H9 (cell line): ENCODE measurements around the gene YAE1. TPM values are rescaled to one million over a fixed set of nuclear protein-coding genes. Genes with fewer than 3 reads are reported as not detected.

ENCODE experiments used
- DNase-seq: peaks from one replicate; pipeline ENCODE4 v3.0.0-alpha.2; 2017
- H2AFZ ChIP-seq: one replicate; pipeline ENCODE4 v1.6.1; 2013; ENCODE audit warnings: mild to moderate bottlenecking, low read length, control low read depth, moderate library complexity
- H2AK5ac ChIP-seq: 2 replicates; pipeline ENCODE4 v1.6.1; 2013; ENCODE audit warnings: low read length, control low read depth, mixed read lengths; ENCODE audit not compliant: insufficient read length
- H2BK120ac ChIP-seq: one replicate; pipeline ENCODE4 v1.6.1; 2013; ENCODE audit warnings: low read depth, mild to moderate bottlenecking, low read length, control low read depth, inconsistent platforms; ENCODE audit not compliant: poor library complexity, severe bottlenecking
- H2BK12ac ChIP-seq: 2 replicates; pipeline ENCODE4 v1.6.1; 2013; ENCODE audit warnings: low read length, control low read depth, mixed read lengths, low read depth; ENCODE audit not compliant: insufficient read length
- H2BK15ac ChIP-seq: 2 replicates; pipeline ENCODE4 v1.6.1; 2013; ENCODE audit warnings: low read depth, low read length, control low read depth
- H2BK20ac ChIP-seq: one replicate; pipeline ENCODE4 v1.6.1; 2013; ENCODE audit warnings: low read depth, mild to moderate bottlenecking, low read length, control low read depth, inconsistent platforms; ENCODE audit not compliant: poor library complexity, severe bottlenecking
- H2BK5ac ChIP-seq: 2 replicates; pipeline ENCODE4 v1.6.1; 2013; ENCODE audit warnings: low read length, control low read depth, mixed read lengths; ENCODE audit not compliant: insufficient read length
- H3K14ac ChIP-seq: 2 replicates; pipeline ENCODE4 v1.6.1; 2013; ENCODE audit warnings: low read length, control low read depth; ENCODE audit not compliant: insufficient read depth
- H3K18ac ChIP-seq: 2 replicates; pipeline ENCODE4 v1.6.1; 2013; ENCODE audit warnings: low read depth, mild to moderate bottlenecking, mixed read lengths, low read length, control low read depth; ENCODE audit not compliant: insufficient read length
- H3K23ac ChIP-seq: 2 replicates; pipeline ENCODE4 v1.6.1; 2013; ENCODE audit warnings: low read length, control low read depth, mixed read lengths, low read depth; ENCODE audit not compliant: insufficient read length
- H3K23me2 ChIP-seq: 2 replicates; pipeline ENCODE4 v1.6.1; 2013; ENCODE audit warnings: low read depth, mild to moderate bottlenecking, mixed read lengths, low read length, control low read depth; ENCODE audit not compliant: insufficient read length, poor library complexity, severe bottlenecking
- H3K27ac ChIP-seq: 2 replicates; pipeline ENCODE4 v1.5.1; 2013; ENCODE audit warnings: low read length, control low read depth, mixed read lengths, low read depth; ENCODE audit not compliant: insufficient read length
- H3K27me3 ChIP-seq: 2 replicates; pipeline ENCODE4 v1.6.1; 2013; ENCODE audit warnings: low read length, control low read depth, inconsistent platforms; ENCODE audit not compliant: insufficient read depth
- H3K4ac ChIP-seq: 2 replicates; pipeline ENCODE4 v1.6.1; 2013; ENCODE audit warnings: low read depth, mild to moderate bottlenecking, control low read depth, inconsistent platforms, low read length, moderate library complexity
- H3K4me1 ChIP-seq: 2 replicates; pipeline ENCODE4 v1.6.1; 2013; ENCODE audit warnings: low read length, control low read depth, inconsistent platforms; ENCODE audit not compliant: insufficient read depth
- H3K4me2 ChIP-seq: 2 replicates; pipeline ENCODE4 v1.6.1; 2013; ENCODE audit warnings: low read length, control low read depth, mixed read lengths; ENCODE audit not compliant: insufficient read length, insufficient read depth
- H3K56ac ChIP-seq: 2 replicates; pipeline ENCODE4 v1.6.1; 2013; ENCODE audit warnings: low read depth, mild to moderate bottlenecking, mixed read lengths, low read length, control low read depth; ENCODE audit not compliant: insufficient read length
- H3K79me1 ChIP-seq: 2 replicates; pipeline ENCODE4 v1.6.1; 2013; ENCODE audit warnings: low read depth, mild to moderate bottlenecking, moderate library complexity, low read length, control low read depth, inconsistent platforms; ENCODE audit not compliant: insufficient read depth, poor library complexity, severe bottlenecking
- H3K79me2 ChIP-seq: 2 replicates; pipeline ENCODE4 v1.6.1; 2013; ENCODE audit warnings: low read length, control low read depth, inconsistent platforms; ENCODE audit not compliant: insufficient read depth
- H3K9ac ChIP-seq: 2 replicates; pipeline ENCODE4 v1.6.1; 2013; ENCODE audit warnings: low read length, control low read depth, mixed read lengths; ENCODE audit not compliant: insufficient read length; ENCODE audit errors: extremely low read depth
- H3K9me3 ChIP-seq: one replicate; pipeline ENCODE4 v1.6.1; 2013; ENCODE audit warnings: low read depth, low read length, inconsistent platforms; ENCODE audit not compliant: control insufficient read depth
- H3T11ph ChIP-seq: one replicate; pipeline ENCODE4 v1.6.1; 2013; ENCODE audit warnings: mild to moderate bottlenecking, low read length, control low read depth, inconsistent platforms
- H4K20me1 ChIP-seq: one replicate; pipeline ENCODE4 v1.6.1; 2013; ENCODE audit not compliant: control insufficient read depth, insufficient read length, insufficient read depth
- H4K5ac ChIP-seq: 2 replicates; pipeline ENCODE4 v1.6.1; 2013; ENCODE audit warnings: low read depth, mild to moderate bottlenecking, mixed read lengths, low read length, control low read depth; ENCODE audit not compliant: insufficient read length
- H4K8ac ChIP-seq: replicated peaks from 2 replicates; pipeline ENCODE4 v1.6.1; 2013; ENCODE audit warnings: low read length, control low read depth, mixed read lengths, low read depth; ENCODE audit not compliant: insufficient read length
- H4K91ac ChIP-seq: 2 replicates; pipeline ENCODE4 v1.6.1; 2013; ENCODE audit warnings: low read depth, mild to moderate bottlenecking, moderate library complexity, mixed read lengths, low read length, control low read depth; ENCODE audit not compliant: insufficient read length
- H3K27ac Mint-ChIP-seq, 3 experiments: 2 replicates in 2 of 3; 3 replicates in 1 of 3; pipeline ENCODE4 v1.8.0; 2020 to 2021; ENCODE audit warnings: mixed read lengths in 3 of 3, mild to moderate bottlenecking in 1 of 3, moderate library complexity in 1 of 3
- H3K27me3 Mint-ChIP-seq: 2 replicates; pipeline ENCODE4 v1.8.0; 2021; ENCODE audit warnings: low read depth, mild to moderate bottlenecking, moderate library complexity, mixed read lengths
- H3K36me3 Mint-ChIP-seq, 3 experiments: 2 replicates in 2 of 3; 3 replicates in 1 of 3; pipeline ENCODE4 v1.8.0; 2020 to 2021; ENCODE audit warnings: low read depth in 3 of 3, mixed read lengths in 3 of 3; ENCODE audit not compliant: insufficient read depth in 1 of 3
- H3K4me1 Mint-ChIP-seq, 2 experiments: 2 replicates each; pipeline ENCODE4 v1.8.0; 2020; ENCODE audit warnings: mixed read lengths in 2 of 2
- H3K4me3 Mint-ChIP-seq, 2 experiments: 2 replicates in 1 of 2; 3 replicates in 1 of 2; pipeline ENCODE4 v1.8.0; 2020 to 2021; ENCODE audit warnings: mild to moderate bottlenecking in 2 of 2, mixed read lengths in 2 of 2, moderate library complexity in 1 of 2
- H3K9me3 Mint-ChIP-seq, 2 experiments: 2 replicates in 1 of 2; 3 replicates in 1 of 2; pipeline ENCODE4 v1.8.0; 2020; ENCODE audit warnings: mild to moderate bottlenecking in 2 of 2, mixed read lengths in 2 of 2, moderate library complexity in 1 of 2
- CTCF ChIP-seq: fragments of 200-600 bp; sonication (generic); conservative IDR thresholded peaks from 3 replicates; pipeline ENCODE4 v1.8.0; 2021; ENCODE audit warnings: antibody characterized with exemption, mild to moderate bottlenecking
- WGBS: extraction: QIAGEN DNeasy Blood & Tissue Kit; methylation state at CpG from one replicate; pipeline ENCODE4 v1.1.7; 2013; ENCODE audit warnings: missing lambda C conversion rate, low lambda C conversion rate, mixed read lengths; ENCODE audit not compliant: insufficient read length; ENCODE audit errors: extremely low coverage; 5-methylcytosine and 5-hydroxymethylcytosine counted together
- total RNA-seq: library from RNA; stranded (reverse); gene quantifications from 2 replicates; pipeline ENCODE4 v1.2.1, GENCODE V29; 2021

YAE1 gene
- total RNA-seq, 1 experiment from 2014 or later = 28.8 TPM

GRCh38 chr7:39560408-39560807 lies 5.8 kb upstream of the YAE1 start:
- Mint-ChIP-seq H3K9me3 (no peaks in the 10 kb centered on the region), H3K4me1 (peaks cover 11 to 12% of the 10 kb centered on the region in 2 experiments), H3K27me3 (no peaks in the 10 kb centered on the region; the same call in 1 of the 2 replicates), H3K27ac (no peak overlapping the region), H3K36me3 (no peaks in the 10 kb centered on the region; a peak in 2 of 7 replicates), H3K4me3 (no peak overlapping the region)
- no peak overlapping the region for H3K4me2 ChIP-seq
- H3K23me2 ChIP-seq = no peaks in the 10 kb centered on the region
- H3K56ac ChIP-seq = no peak overlapping the region
- no peak overlapping the region for H3K18ac ChIP-seq
- no peak overlapping the region for H3K14ac ChIP-seq
- H2BK12ac ChIP-seq = no peak overlapping the region
- no peaks in the 10 kb centered on the region for H3K27me3 ChIP-seq
- no peak overlapping the region for H3K9ac ChIP-seq
- H2BK15ac ChIP-seq = no peak overlapping the region
- H3K23ac ChIP-seq = no peak overlapping the region
- H2AFZ ChIP-seq = no peak overlapping the region
- WGBS = no CpG with 5 or more reads among the region's 1 CpG
- no peak for DNase-seq
- H3K79me2 ChIP-seq = no peaks in the 10 kb centered on the region
- TF ChIP-seq CTCF = no peak
- H4K5ac ChIP-seq = no peak overlapping the region
- no peaks in the 10 kb centered on the region for H4K20me1 ChIP-seq
- no peak overlapping the region for H2BK120ac ChIP-seq
- no peak overlapping the region for H4K91ac ChIP-seq
- H3K27ac ChIP-seq = no peak overlapping the region
- no peak overlapping the region for H2AK5ac ChIP-seq
- peaks cover under 1% of the 10 kb centered on the region; the same call in 1 of the 2 replicates for H3K4me1 ChIP-seq
- no peak overlapping the region for H3T11ph ChIP-seq
- H3K4ac ChIP-seq = no peak overlapping the region
- H4K8ac ChIP-seq = no peak overlapping the region
- H3K79me1 ChIP-seq = no peaks in the 10 kb centered on the region
- H2BK20ac ChIP-seq = no peak overlapping the region
- H3K9me3 ChIP-seq = no peaks in the 10 kb centered on the region
- H2BK5ac ChIP-seq = no peak overlapping the region
